Activated naive CD8-positive, alpha-beta T cell treated with anti-CD3 and anti-CD28 coated beads, Interleukin-2, amount 10 ng/mL, durations not matched to agents 7 days and 5 days (primary cell): Measurements from ENCODE around the gene HDAC11. TPM values are rescaled to one million over a fixed set of nuclear protein-coding genes. Genes with fewer than 3 reads are reported as not detected.
"Not testable (repeated sequence)": the region's sequence is repeated elsewhere in the genome, so short reads cannot be mapped to it uniquely, and the experiment has no call there.

Experiments
- ATAC-seq: fragments of 150-1000 bp; cut with Tn5 transposase; one replicate; pipeline ENCODE4 v1.10.0; 2021; ENCODE audit warnings: low read depth, moderate library complexity
- POLR2A ChIA-PET: fragments of 350-600 bp; sonication (Branson Sonifier 250); formaldehyde crosslinking; loops from one replicate; lab custom pipeline; 2021; ENCODE audit warnings: antibody characterized with exemption; lab: Charles Lee
- DNase-seq: peaks from one replicate; pipeline ENCODE4 v3.0.0; 2021
- H3K27ac Mint-ChIP-seq: one replicate; pipeline ENCODE4 v1.8.0; 2022; ENCODE audit warnings: mild to moderate bottlenecking, mixed read lengths
- H3K27me3 Mint-ChIP-seq: one replicate; pipeline ENCODE4 v1.8.0; 2022; ENCODE audit warnings: mild to moderate bottlenecking, moderate library complexity, mixed read lengths
- H3K36me3 Mint-ChIP-seq: one replicate; pipeline ENCODE4 v1.8.0; 2021; ENCODE audit warnings: mild to moderate bottlenecking, mixed read lengths
- H3K4me1 Mint-ChIP-seq: one replicate; pipeline ENCODE4 v1.8.0; 2021; ENCODE audit warnings: mixed read lengths
- H3K4me3 Mint-ChIP-seq: one replicate; pipeline ENCODE4 v1.8.0; 2022; ENCODE audit warnings: mild to moderate bottlenecking, moderate library complexity, mixed read lengths
- H3K9me3 Mint-ChIP-seq: one replicate; pipeline ENCODE4 v1.8.0; 2021; ENCODE audit warnings: mixed read lengths
- total RNA-seq, 2 experiments: library from RNA; stranded (reverse); gene quantifications; one replicate each; pipeline ENCODE4 v1.2.3, GENCODE V29; 2021

HDAC11 gene
- total RNA-seq, 2 experiments from 2014 or later = 4.1 to 4.9 TPM

DNA sequence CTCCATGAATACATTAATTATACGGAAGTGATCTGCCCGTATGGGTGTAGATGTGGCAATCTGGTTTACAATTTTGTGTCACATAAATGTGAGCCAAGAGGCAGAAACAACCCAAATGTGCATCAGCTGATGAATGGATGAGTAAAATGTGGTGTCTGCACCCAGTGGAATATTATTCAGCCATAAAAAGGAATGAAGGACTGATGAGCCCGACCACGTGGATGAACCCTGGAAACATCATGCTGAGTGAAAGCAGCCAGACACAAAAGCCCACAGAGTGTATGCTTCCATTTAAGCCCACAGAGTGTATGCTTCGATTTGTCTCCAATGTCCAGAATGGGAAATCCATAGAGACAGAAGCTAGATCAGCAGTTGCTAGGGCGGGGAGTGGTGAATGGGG is 41.2 kb downstream of the HDAC11 start:
- no peak for DNase-seq
- ATAC-seq = no peak

DNA sequence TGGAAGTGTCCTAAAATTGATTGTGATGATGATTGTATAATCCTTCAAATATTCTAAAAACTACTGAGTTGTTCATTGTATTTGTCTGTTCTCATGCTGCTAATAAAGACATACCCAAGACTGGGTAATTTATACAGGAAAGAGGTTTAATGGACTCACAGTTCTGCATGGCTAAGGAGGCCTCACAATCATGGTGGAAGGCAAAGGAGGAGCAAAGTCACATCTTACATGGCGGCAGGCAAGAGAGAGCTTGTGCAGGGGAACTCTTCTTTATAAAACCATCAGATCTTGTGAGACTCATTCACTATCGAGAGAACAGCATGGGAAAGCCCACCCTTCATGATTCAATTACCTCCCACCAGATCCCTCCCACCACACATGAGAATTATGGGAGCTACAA is 41.6 kb downstream of the HDAC11 start:
- H3K27ac Mint-ChIP-seq, POLR2A ChIA-PET: not testable (repeated sequence)

More for the DNA sequence above, 41.2 kb downstream of the HDAC11 start:
- Mint-ChIP-seq H3K27ac (no peak overlapping the region), H3K4me3 (no peak overlapping the region), H3K4me1 (peaks cover 2% of the 10 kb centered on the region), H3K36me3 (no peaks in the 10 kb centered on the region), H3K27me3 (peaks cover 14% of the 10 kb centered on the region), H3K9me3 (peaks cover 5% of the 10 kb centered on the region)
- POLR2A ChIA-PET = no interaction called here

DNA sequence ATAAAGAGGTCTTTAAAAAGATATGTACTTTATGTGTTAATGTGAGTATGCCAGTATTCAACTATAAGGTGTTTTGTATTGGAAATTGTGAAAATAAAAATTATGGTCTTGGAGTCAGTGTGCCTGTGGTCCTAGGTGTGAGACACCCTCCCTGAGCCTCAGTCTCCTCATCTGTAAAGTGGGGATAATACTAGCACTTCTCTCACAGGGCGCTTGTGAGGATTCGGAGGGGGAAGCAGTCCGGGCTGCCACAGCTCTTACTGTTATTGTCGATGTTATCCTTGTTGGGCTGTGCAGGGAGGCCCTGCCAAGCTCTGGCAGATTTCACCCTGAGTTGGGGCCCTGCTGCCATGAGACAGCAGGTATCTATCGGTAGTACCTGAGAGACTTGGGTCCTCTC is 42.1 kb downstream of the HDAC11 start:
- POLR2A ChIA-PET = no interaction called here
- H3K4me1 Mint-ChIP-seq = peaks cover 2% of the 10 kb centered on the region
- no peaks in the 10 kb centered on the region for H3K36me3 Mint-ChIP-seq
- no peak overlapping the region for H3K27ac Mint-ChIP-seq
- no peak for ATAC-seq
- peaks cover 14% of the 10 kb centered on the region for H3K27me3 Mint-ChIP-seq
- H3K9me3 Mint-ChIP-seq = peaks cover 5% of the 10 kb centered on the region
- no peak for DNase-seq
- H3K4me3 Mint-ChIP-seq = no peak overlapping the region

More for the DNA sequence above, 41.6 kb downstream of the HDAC11 start:
- DNase-seq, H3K4me3 Mint-ChIP-seq, ATAC-seq, H3K9me3 Mint-ChIP-seq, H3K36me3 Mint-ChIP-seq, H3K4me1 Mint-ChIP-seq: not testable (repeated sequence)
- H3K27me3 Mint-ChIP-seq = peaks cover 14% of the 10 kb centered on the region

DNA sequence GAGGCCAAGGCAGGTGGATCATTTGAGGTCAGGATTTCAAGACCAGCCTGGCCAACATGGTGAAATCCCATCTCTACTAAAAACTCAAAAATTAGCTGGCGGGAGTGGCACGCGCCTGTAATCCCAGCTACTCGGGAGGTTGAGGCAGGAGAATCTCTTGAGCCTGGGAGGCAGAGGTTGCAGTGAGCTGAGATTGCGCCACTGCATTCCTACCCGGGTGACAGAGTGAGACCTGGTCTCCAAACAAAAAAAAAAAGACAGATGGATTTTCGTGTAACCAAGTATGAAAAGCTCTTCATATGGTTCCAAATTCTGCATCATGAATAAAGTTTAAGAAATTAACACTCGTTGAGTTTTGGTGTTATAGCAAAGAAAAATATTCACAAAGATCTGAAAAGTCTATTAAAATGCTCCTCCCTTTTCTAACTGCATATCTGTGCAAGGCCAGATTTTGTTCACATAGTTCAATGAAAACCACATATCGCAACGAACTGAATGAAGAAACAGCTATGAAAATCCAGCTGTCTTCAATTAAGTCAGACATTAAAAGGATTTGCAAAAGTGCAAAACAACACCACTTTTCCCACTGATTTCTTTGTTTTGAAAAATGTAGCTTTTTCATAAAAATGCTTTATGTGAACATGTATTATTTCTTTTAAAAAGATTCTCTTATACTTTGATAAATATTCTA is 45.0 kb downstream of the HDAC11 start:
- Mint-ChIP-seq H3K36me3 (no peaks in the 10 kb centered on the region), H3K4me3 (no peak overlapping the region), H3K27me3 (peaks cover 25% of the 10 kb centered on the region), H3K27ac (no peak overlapping the region), H3K9me3 (peaks cover 5% of the 10 kb centered on the region), H3K4me1 (peaks cover 2% of the 10 kb centered on the region)
- DNase-seq = no peak
- no peak for ATAC-seq
- POLR2A ChIA-PET = no interaction called here

DNA sequence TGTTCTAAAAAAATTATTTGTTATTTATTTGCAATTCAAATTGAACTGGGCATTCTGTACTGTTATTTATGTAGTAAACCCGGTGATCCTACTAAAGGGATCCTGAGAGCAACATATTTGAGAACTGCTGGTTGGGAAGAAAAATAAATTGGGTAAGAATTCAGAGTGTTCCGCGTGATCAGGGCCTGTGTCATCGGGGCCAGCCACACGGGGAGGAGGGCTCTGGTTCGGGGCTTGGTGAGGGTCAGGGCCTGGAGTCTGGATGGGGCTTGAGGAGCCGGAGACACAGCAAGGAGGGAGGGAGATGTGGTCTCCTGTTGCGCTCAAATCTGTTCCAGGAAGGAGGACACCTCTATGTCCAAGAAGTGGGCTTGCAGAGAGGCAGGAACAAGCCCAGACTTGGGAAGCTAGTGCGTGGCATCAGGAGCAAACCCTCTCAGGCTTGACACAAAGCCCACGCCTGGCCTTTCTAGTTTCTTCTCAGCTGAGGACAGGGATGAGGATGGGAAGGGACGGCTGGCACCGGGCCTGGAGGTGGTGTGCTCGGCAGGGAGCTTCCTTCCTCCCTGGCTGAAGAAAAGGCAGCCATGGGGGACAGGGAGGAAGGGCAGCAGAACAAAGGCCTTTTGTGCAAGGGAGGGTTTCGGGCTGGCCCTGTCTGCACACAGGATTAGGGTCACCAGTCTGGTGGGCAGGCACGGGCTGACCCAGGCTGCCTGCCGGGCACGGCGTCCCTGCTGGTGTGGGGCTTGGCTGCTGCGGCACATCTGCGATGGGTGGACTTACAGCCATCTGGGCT is 45.9 kb downstream of the HDAC11 start:
- ATAC-seq (no peak), DNase-seq (no peak)
- Mint-ChIP-seq H3K4me1 (peaks cover 2% of the 10 kb centered on the region), H3K27ac (no peak overlapping the region), H3K27me3 (peaks cover 25% of the 10 kb centered on the region), H3K36me3 (no peaks in the 10 kb centered on the region), H3K9me3 (peaks cover 5% of the 10 kb centered on the region), H3K4me3 (no peak overlapping the region)
- POLR2A ChIA-PET = no interaction called here

DNA sequence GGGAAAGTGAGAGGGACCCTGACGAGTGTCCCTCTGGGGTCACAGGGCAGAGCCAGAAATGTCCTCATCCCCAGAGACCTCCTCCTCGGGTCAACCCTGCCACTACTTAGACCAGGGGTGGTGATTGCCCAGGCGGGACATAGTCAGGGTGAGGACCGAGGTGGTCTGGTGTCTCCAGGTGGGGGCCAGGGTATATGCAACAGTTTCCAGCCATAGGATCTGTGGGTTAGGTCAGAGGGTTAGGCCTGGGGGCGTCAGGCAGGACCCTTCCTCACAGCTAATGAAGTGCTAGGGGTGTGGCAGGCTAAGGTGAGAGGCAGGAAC is 46.5 kb downstream of the HDAC11 start:
- ATAC-seq = no peak
- Mint-ChIP-seq H3K27ac (no peak overlapping the region), H3K27me3 (peaks cover 25% of the 10 kb centered on the region), H3K4me3 (no peak overlapping the region), H3K4me1 (peaks cover 2% of the 10 kb centered on the region), H3K36me3 (no peaks in the 10 kb centered on the region), H3K9me3 (peaks cover 2% of the 10 kb centered on the region)
- POLR2A ChIA-PET = no interaction called here
- no peak for DNase-seq

DNA sequence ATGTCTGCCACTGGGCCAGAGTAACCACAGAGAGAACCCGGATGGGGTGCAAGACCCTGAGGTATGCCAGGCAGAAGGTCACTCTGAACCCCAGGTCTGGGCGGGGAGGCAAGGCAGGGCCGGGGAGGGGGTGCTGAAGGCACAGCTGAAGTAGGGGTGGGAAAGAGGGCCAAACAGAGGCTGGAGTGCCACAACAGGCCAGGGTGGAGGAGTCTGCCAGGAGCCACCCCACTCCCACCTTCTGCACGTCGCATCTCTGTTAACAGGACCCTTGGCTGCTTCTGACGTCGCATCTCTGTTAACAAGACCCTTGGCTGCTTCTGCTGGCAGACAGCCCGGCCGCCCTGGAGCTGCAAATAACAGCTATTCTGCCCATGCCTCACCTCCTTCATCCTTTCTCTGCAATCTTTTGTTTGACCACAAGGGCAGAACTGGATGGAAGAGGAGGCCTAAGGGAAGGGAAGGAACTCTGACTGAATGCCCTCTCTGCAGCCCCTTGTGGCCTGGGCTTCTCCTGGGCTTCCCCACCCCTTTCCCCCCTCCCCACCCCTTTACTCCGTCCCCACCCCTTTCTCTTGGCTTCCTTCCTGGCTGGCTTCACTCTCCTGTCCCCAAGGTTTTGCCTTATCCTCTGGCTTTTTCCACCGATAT is 48.2 kb downstream of the HDAC11 start:
- no peak overlapping the region for H3K4me3 Mint-ChIP-seq
- no peak for ATAC-seq
- POLR2A ChIA-PET = no interaction called here
- DNase-seq = no peak
- no peaks in the 10 kb centered on the region for H3K9me3 Mint-ChIP-seq
- H3K27me3 Mint-ChIP-seq = peaks cover 17% of the 10 kb centered on the region
- peaks cover 2% of the 10 kb centered on the region for H3K4me1 Mint-ChIP-seq
- H3K36me3 Mint-ChIP-seq = no peaks in the 10 kb centered on the region
- no peak overlapping the region for H3K27ac Mint-ChIP-seq

DNA sequence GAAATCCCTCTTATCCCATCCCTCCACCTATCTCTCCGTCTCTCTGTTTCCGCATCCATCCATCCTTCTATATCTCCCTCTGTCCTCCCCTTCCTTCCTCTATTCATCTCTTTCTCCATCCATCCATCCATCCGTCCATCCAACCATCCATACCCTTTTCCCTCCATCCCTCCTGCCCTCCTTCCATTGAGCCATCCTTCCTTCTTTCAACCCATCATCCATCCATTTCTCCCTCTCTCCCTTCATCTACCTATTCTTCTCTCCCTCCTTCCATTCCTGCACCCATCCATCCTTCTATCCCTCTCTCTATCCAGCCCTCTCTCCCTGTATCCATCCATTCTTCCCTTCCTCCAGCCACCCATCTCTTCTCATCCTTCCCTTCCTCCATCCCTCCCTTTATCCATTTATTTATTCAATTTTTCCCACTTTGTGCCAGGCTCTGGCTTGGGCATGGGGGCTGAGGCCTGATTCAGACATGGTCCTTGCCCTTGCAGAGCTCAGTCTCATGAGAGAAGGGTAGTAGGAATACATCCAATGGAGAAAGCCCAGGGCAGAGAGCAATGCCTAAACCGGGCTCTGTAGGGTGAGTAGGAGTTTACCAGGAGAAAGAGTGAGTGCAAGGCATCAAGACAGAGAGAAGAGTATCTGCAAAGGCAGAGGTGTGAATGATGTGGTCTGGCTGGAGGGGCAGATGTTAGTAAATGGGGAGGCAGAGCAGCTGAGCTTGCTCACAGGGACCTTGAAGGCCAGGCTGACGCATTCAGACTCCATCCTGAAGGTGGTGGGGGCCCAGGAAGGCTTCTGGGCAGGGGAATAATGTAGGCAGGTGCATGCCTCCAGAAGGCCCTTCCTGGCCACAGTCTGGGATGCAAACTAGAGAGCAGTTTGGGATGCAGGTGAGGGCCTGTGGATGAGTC is 49.3 kb downstream of the HDAC11 start:
- Mint-ChIP-seq H3K27ac (no peak overlapping the region), H3K9me3 (no peaks in the 10 kb centered on the region), H3K4me1 (peaks cover 2% of the 10 kb centered on the region), H3K36me3 (no peaks in the 10 kb centered on the region), H3K4me3 (no peak overlapping the region), H3K27me3 (peaks cover 18% of the 10 kb centered on the region)
- no peak for ATAC-seq
- DNase-seq = no peak
- POLR2A ChIA-PET = no interaction called here

DNA sequence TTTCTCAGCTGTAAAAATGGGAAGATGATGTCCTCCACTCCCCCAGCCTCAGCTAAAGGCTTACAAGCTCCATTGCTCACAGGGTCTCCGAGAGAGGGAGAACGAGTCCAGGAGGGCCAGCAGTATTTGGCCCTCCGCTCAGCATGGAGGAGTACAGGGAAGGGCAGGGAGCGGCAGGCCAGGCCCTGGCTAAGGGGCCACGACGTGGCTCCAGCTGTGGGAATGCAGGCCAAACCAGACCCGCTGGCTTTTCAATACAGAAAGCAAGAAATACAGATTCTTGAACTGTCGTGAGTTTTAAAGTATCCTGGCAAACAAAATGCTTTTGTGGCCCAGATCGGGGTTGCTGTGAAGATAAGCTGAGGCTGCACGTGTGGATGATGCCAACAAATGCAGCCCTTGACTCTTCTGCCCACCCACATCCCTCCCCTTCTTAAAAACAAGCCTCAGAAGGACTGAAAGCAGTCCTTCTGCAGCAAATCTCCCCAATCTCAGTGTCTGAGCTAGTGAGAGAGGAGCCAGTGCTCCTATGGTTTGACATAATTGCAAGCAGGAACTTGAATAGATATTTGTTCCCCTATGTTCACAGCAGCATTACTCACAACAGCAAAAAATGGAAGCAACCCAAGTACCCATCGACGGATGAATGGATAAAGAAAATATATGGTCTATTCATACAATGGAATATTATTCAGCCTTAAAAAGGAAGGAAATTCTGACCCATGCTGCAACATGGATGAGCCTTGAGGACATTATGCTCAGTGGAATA is 50.3 kb downstream of the HDAC11 start:
- Mint-ChIP-seq H3K27ac (no peak overlapping the region), H3K4me3 (no peak overlapping the region), H3K27me3 (peaks cover 16% of the 10 kb centered on the region), H3K9me3 (no peaks in the 10 kb centered on the region), H3K4me1 (peaks cover 2% of the 10 kb centered on the region), H3K36me3 (no peaks in the 10 kb centered on the region)
- ATAC-seq (no peak), DNase-seq (no peak)
- POLR2A ChIA-PET = no interaction called here

DNA sequence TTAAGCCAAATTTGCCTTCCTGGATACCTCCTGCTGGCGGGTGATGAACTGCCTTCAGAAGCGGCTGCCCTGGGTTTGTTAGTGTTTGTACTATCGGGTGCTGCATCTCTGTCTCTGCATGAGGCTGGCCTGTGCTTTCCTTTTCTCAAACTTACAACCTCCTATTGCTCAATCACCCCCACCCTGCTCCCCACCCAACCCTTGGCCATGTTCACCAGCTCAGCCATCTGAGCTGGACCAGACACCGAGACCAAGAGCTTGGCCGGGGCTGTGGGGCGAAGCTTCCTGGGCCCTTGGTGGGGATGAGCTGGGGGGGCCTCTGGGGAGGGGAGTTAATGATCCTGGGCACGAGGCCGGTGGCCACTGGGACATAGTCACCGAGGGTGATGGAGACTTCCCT is 52.0 kb downstream of the HDAC11 start:
- Mint-ChIP-seq H3K27me3 (peaks cover 21% of the 10 kb centered on the region), H3K4me1 (peaks cover 7% of the 10 kb centered on the region), H3K27ac (no peak overlapping the region), H3K4me3 (no peak overlapping the region), H3K36me3 (no peaks in the 10 kb centered on the region), H3K9me3 (no peaks in the 10 kb centered on the region)
- ATAC-seq (no peak), DNase-seq (no peak)
- POLR2A ChIA-PET = interaction anchor here (0.7 kb wide), 1 partner anchor 353 kb away, joined by 4 read pairs; no protein-coding TSS in a partner anchor

DNA sequence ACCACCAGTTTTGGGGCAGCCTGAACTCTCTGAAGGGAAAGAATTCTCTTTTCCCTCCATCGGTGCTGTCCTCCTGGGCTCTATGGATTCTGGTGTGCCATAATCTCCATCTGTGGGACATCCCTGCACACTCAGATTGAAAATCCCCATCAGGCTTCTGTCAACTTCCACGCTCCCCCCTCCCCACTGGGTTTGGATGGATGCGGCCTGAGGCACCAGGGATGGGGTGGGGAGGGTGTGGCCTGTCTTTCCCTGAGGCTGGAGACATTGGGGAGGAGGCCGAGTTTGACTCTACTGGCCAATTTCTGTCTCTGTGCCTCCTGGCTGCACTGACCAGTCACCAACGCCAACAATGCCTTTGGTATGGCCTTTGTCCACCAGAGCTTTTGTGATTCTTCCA is 52.5 kb downstream of the HDAC11 start:
- DNase-seq (no peak), ATAC-seq (no peak)
- POLR2A ChIA-PET = no interaction called here
- H3K4me3 Mint-ChIP-seq = no peak overlapping the region
- H3K27ac Mint-ChIP-seq = no peak overlapping the region
- H3K36me3 Mint-ChIP-seq = no peaks in the 10 kb centered on the region
- H3K9me3 Mint-ChIP-seq = peaks cover 3% of the 10 kb centered on the region
- peaks cover 21% of the 10 kb centered on the region for H3K27me3 Mint-ChIP-seq
- H3K4me1 Mint-ChIP-seq = peaks cover 7% of the 10 kb centered on the region

DNA sequence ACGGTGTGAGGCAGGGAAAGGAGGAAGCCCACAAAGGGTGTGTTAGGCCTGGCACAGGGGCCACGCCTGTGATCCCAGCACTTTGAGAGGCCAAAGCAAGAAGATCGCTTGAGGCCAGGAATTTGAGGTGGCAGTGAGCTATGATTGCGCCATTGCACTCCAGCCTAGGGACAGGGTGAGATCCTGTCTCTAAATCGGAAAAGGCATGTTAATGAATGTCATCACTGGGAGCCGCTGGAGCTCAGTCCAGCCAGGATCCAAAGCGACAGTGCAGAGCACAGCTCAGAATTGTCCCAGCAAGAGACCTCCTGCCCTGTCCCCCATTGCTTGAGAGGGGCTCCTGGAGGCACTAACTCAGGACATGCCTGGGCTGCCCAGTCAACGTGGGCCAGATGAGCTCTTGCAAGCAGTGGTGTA is 53.8 kb downstream of the HDAC11 start:
- Mint-ChIP-seq H3K27me3 (peaks cover 20% of the 10 kb centered on the region), H3K9me3 (peaks cover 3% of the 10 kb centered on the region), H3K36me3 (no peaks in the 10 kb centered on the region), H3K4me1 (peaks cover 7% of the 10 kb centered on the region), H3K27ac (no peak overlapping the region), H3K4me3 (no peak overlapping the region)
- POLR2A ChIA-PET = no interaction called here
- no peak for DNase-seq
- no peak for ATAC-seq
